WERI-Rb-1 (cell line): ENCODE data around the gene NEDD8.
A peak's percentile ranks its signal among the peaks of the same experiment; 100 is the strongest.

Experiments used
- DNase-seq: peaks from one replicate; pipeline ENCODE4 v3.0.0-alpha.2; 2020
- H3K27ac ChIP-seq: fragments of 250-450 bp; sonication (Bioruptor Pico); 2 replicates; pipeline ENCODE4 v1.5.1; 2020; ENCODE audit warnings: mild to moderate bottlenecking, moderate library complexity
- H3K27me3 ChIP-seq: fragments of 250-450 bp; sonication (Bioruptor Pico); 2 replicates; pipeline ENCODE4 v1.5.1; 2021; ENCODE audit warnings: mild to moderate bottlenecking, low read depth, moderate library complexity; ENCODE audit not compliant: insufficient read depth, severe bottlenecking
- H3K36me3 ChIP-seq: fragments of 250-450 bp; sonication (Bioruptor Pico); 2 replicates; pipeline ENCODE4 v1.5.1; 2020; ENCODE audit warnings: mild to moderate bottlenecking, moderate library complexity
- H3K4me3 ChIP-seq: 2 replicates; pipeline ENCODE4 v1.5.1; 2011; ENCODE audit warnings: low read depth, mild to moderate bottlenecking, control low read depth, low read length
- H3K9me3 ChIP-seq: fragments of 250-450 bp; sonication (Bioruptor Pico); 2 replicates; pipeline ENCODE4 v1.5.1; 2021; ENCODE audit warnings: mild to moderate bottlenecking, moderate library complexity; ENCODE audit not compliant: severe bottlenecking
- CTCF ChIP-seq: IDR thresholded peaks from 2 replicates; pipeline ENCODE4 v1.5.1; 2011; ENCODE audit warnings: low read depth, mild to moderate bottlenecking, control low read depth, inconsistent platforms, low read length

Gene NEDD8

GRCh38 chr14:24232121-24232644 is at the start of gene NEDD8:
Gene NEDD8, minus strand, starts transcription at chr14:24232367. Its CDS starts 100 bp downstream, at chr14:24232267.
- Histone ChIP-seq H3K36me3 (peaks cover 30% of the 10 kb centered on the region), H3K27ac (peak within 1 kb of the TSS; percentile 93)
- TF ChIP-seq CTCF, result no peak

GRCh38 chr14:24281636-24282035 is 49.5 kb upstream of the NEDD8 start:
- TF ChIP-seq CTCF, result no peak
- no peaks in the 10 kb centered on the region for H3K36me3 ChIP-seq
- DNase-seq, result no peak
- H3K4me3 ChIP-seq, result no peak overlapping the region
- H3K27ac ChIP-seq, result no peak overlapping the region
- H3K27me3 ChIP-seq, result no peaks in the 10 kb centered on the region
- H3K9me3 ChIP-seq, result no peaks in the 10 kb centered on the region

More at GRCh38 chr14:24232121-24232644, at the start of gene NEDD8:
- H3K4me3 ChIP-seq, result peak within 1 kb of the TSS; percentile 71
- DNase-seq, result peak; percentile 81
- H3K9me3 ChIP-seq, result no peaks in the 10 kb centered on the region
- no peaks in the 10 kb centered on the region for H3K27me3 ChIP-seq

GRCh38 chr14:24280797-24281460 is 48.8 kb upstream of the NEDD8 start:
- Histone ChIP-seq H3K9me3 (no peaks in the 10 kb centered on the region), H3K27me3 (no peaks in the 10 kb centered on the region), H3K27ac (no peak overlapping the region), H3K4me3 (no peak overlapping the region), H3K36me3 (no peaks in the 10 kb centered on the region)
- no peak for DNase-seq
- TF ChIP-seq CTCF, result no peak

GRCh38 chr14:24279301-24280186 is 47.4 kb upstream of the NEDD8 start:
- no peak for TF ChIP-seq CTCF
- Histone ChIP-seq H3K4me3 (no peak overlapping the region), H3K9me3 (no peaks in the 10 kb centered on the region), H3K36me3 (no peaks in the 10 kb centered on the region), H3K27me3 (no peaks in the 10 kb centered on the region), H3K27ac (no peak overlapping the region)
- DNase-seq, result no peak

GRCh38 chr14:24278424-24278823 is 46.3 kb upstream of the NEDD8 start:
- DNase-seq, result no peak
- no peak overlapping the region for H3K27ac ChIP-seq
- no peaks in the 10 kb centered on the region for H3K27me3 ChIP-seq
- H3K9me3 ChIP-seq, result no peaks in the 10 kb centered on the region
- H3K4me3 ChIP-seq, result no peak overlapping the region
- H3K36me3 ChIP-seq, result no peaks in the 10 kb centered on the region
- TF ChIP-seq CTCF, result no peak
